Endothelial cell of umbilical vein (primary cell): Measurements from ENCODE around the gene LENG9. TPM values are rescaled to one million over a fixed set of nuclear protein-coding genes. Genes with fewer than 3 reads are reported as not detected.

Source experiments
- BruUV-seq: library from RNA; stranded (reverse); fragments of 400-500 nt; replicated peaks from 2 replicates; lab custom pipeline; 2021; lab: Mats Ljungman, UMichigan
- CTCF ChIA-PET: fragments of 300-600, 350-600 bp; sonication (Branson Sonifier 250); formaldehyde crosslinking; loops from one replicate; lab custom pipeline; 2021; ENCODE audit warnings: antibody characterized with exemption, inconsistent platforms; lab: Charles Lee
- POLR2A ChIA-PET: fragments of 300-600, 350-600 bp; sonication (Branson Sonifier 250); formaldehyde crosslinking; loops from one replicate; lab custom pipeline; 2021; ENCODE audit warnings: antibody characterized with exemption, inconsistent platforms; lab: Charles Lee
- DNase-seq: peaks from one replicate; pipeline ENCODE4 v3.0.0-alpha.2; 2011; ENCODE audit warnings: low read depth, low spot score
- FAIRE-seq: peaks from 2 replicates; lab custom pipeline; 2011; peaks lifted over from hg19 to GRCh38; lab: Jason Lieb, UNC
- H2AFZ ChIP-seq: 2 replicates; pipeline ENCODE4 v1.6.0; 2012; ENCODE audit warnings: low read depth, low read length, control low read depth, inconsistent platforms
- H3K27ac ChIP-seq: 2 replicates; pipeline ENCODE4 v1.5.1; 2011; ENCODE audit warnings: low read depth, mild to moderate bottlenecking, control low read depth, low read length, moderate library complexity; ENCODE audit not compliant: insufficient read depth
- H3K27me3 ChIP-seq, 2 experiments: 2 replicates each; pipeline versions ENCODE4 v1.6.0 to v1.6.1; 2011; ENCODE audit warnings: low read length in 2 of 2, mixed read lengths in 1 of 2; ENCODE audit not compliant: control insufficient read depth in 2 of 2, insufficient read depth in 2 of 2
- H3K36me3 ChIP-seq, 2 experiments: 2 replicates in 1 of 2; 3 replicates in 1 of 2; pipeline ENCODE4 v1.5.1; 2011; ENCODE audit warnings: low read length in 2 of 2, mild to moderate bottlenecking in 1 of 2, moderate library complexity in 1 of 2; ENCODE audit not compliant: control insufficient read depth in 2 of 2, insufficient read depth in 2 of 2; ENCODE audit errors: extremely low read depth in 1 of 2
- H3K4me1 ChIP-seq: 3 replicates; pipeline ENCODE4 v1.5.1; 2011; ENCODE audit warnings: mild to moderate bottlenecking, low read length; ENCODE audit not compliant: control insufficient read depth, insufficient read depth; ENCODE audit errors: extremely low read depth
- H3K4me2 ChIP-seq: 2 replicates; pipeline ENCODE4 v1.6.1; 2011; ENCODE audit warnings: low read length, control low read depth, mixed read lengths; ENCODE audit not compliant: insufficient read depth
- H3K4me3 ChIP-seq, 3 experiments: fragments of 200-600 bp in 1 of 3; sonication (generic), shearing (Covaris generic) in 1 of 3; replicated peaks in 1 of 3; 2 replicates each; pipeline ENCODE4 v1.5.1; 2011 to 2016; ENCODE audit warnings: control low read depth in 3 of 3, low read length in 3 of 3, mild to moderate bottlenecking in 2 of 3, inconsistent platforms in 1 of 3, low read depth in 1 of 3, moderate library complexity in 1 of 3; ENCODE audit not compliant: insufficient read depth in 1 of 3
- H3K79me2 ChIP-seq: 2 replicates; pipeline ENCODE4 v1.6.0; 2012; ENCODE audit warnings: low read length, inconsistent platforms; ENCODE audit not compliant: control insufficient read depth, insufficient read depth
- H3K9ac ChIP-seq: replicated peaks from 2 replicates; pipeline ENCODE3; 2011; ENCODE audit warnings: low read length, control low read depth; ENCODE audit not compliant: insufficient read depth; ENCODE audit errors: extremely low read depth
- H3K9me1 ChIP-seq: replicated peaks from 3 replicates; pipeline ENCODE4 v1.6.0; 2011; ENCODE audit warnings: mild to moderate bottlenecking, low read length; ENCODE audit not compliant: control insufficient read depth, insufficient read depth; ENCODE audit errors: extremely low read depth
- H3K9me3 ChIP-seq: replicated peaks from 2 replicates; pipeline ENCODE4 v1.5.1; 2012; ENCODE audit warnings: low read length, inconsistent platforms; ENCODE audit not compliant: control insufficient read depth, insufficient read depth
- H4K20me1 ChIP-seq: replicated peaks from 2 replicates; pipeline ENCODE3; 2011; ENCODE audit warnings: mild to moderate bottlenecking, low read length; ENCODE audit not compliant: control insufficient read depth, insufficient read depth; ENCODE audit errors: extremely low read depth
- FOS ChIP-seq: IDR thresholded peaks from 2 replicates; pipeline ENCODE4 v1.6.1; 2011; ENCODE audit warnings: mild to moderate bottlenecking, low read length, moderate library complexity, borderline replicate concordance; ENCODE audit not compliant: insufficient read depth
- GATA2 ChIP-seq: IDR thresholded peaks from 2 replicates; pipeline ENCODE4 v1.7.0; 2011; ENCODE audit warnings: low read depth, mild to moderate bottlenecking, moderate library complexity, mixed read lengths, low read length; ENCODE audit not compliant: insufficient read length, insufficient read depth
- JUN ChIP-seq: IDR thresholded peaks from 2 replicates; pipeline ENCODE4 v1.6.1; 2011; ENCODE audit warnings: borderline replicate concordance, low read depth; ENCODE audit not compliant: insufficient read length, insufficient read depth
- MAX ChIP-seq: IDR thresholded peaks from 2 replicates; pipeline ENCODE4 v1.6.1; 2011; ENCODE audit not compliant: insufficient read depth, insufficient read length
- MYC ChIP-seq: IDR thresholded peaks from one replicate; pipeline ENCODE4 v1.6.1; 2011; ENCODE audit warnings: mild to moderate bottlenecking, low read depth, low read length
- POLR2A ChIP-seq: IDR thresholded peaks from 2 replicates; pipeline ENCODE4 v1.6.1; 2012; ENCODE audit warnings: low read depth, mild to moderate bottlenecking, control low read depth, low read length
- POLR2AphosphoS5 ChIP-seq: IDR thresholded peaks from 2 replicates; pipeline ENCODE4 v1.6.1; 2012; ENCODE audit warnings: low read depth, mild to moderate bottlenecking, control low read depth, low read length, moderate library complexity; ENCODE audit not compliant: insufficient read depth
- dilution Hi-C: fragments of 300-500 bp; cut with MboI; formaldehyde crosslinking; loops from one replicate; pipeline ENCODE4 v1.15.0; 2019; ENCODE audit warnings: low sequenced_read_pairs; ENCODE audit not compliant: extremely low pct_ligation_motif_present
- intact Hi-C: fragments of 100-400 bp; cut with micrococcal nuclease; formaldehyde crosslinking; loops from one replicate; pipeline ENCODE4 v1.10.0; 2022
- polyA plus RNA-seq, 4 experiments: library from polyadenylated mRNA; depleted of rRNA in 3 of 4; stranded (reverse) in 3 of 4; unstranded in 1 of 4; fragments of >200 nt; gene quantifications; 2 replicates each; pipeline versions ENCODE4 v1.2.1 to v1.2.3, GENCODE V29; 2011 to 2012; ENCODE audit warnings: missing spikeins in 1 of 4
- total RNA-seq: library from RNA; stranded (reverse); gene quantifications from 2 replicates; pipeline ENCODE4 v1.2.3, GENCODE V29; 2021
- TF ChIP-seq, protein P1 (sequence below), 2 donors: IDR thresholded peaks; 1 replicate in 1 of 2; 2 replicates in 1 of 2; pipeline ENCODE4 v1.5.1; 2011; ENCODE audit warnings: low read length in 2 of 2, mild to moderate bottlenecking in 2 of 2, moderate library complexity in 2 of 2, control low read depth in 1 of 2, inconsistent platforms in 1 of 2, low read depth in 1 of 2; ENCODE audit not compliant: insufficient read depth in 1 of 2; ENCODE audit errors: extremely low read depth in 1 of 2

LENG9 gene
- total and polyA plus RNA-seq, 2 donors (not counting 3 experiments of a cell fraction or from before 2014, with no cell fraction given), result 0.97 to 2.8 TPM

DNA sequence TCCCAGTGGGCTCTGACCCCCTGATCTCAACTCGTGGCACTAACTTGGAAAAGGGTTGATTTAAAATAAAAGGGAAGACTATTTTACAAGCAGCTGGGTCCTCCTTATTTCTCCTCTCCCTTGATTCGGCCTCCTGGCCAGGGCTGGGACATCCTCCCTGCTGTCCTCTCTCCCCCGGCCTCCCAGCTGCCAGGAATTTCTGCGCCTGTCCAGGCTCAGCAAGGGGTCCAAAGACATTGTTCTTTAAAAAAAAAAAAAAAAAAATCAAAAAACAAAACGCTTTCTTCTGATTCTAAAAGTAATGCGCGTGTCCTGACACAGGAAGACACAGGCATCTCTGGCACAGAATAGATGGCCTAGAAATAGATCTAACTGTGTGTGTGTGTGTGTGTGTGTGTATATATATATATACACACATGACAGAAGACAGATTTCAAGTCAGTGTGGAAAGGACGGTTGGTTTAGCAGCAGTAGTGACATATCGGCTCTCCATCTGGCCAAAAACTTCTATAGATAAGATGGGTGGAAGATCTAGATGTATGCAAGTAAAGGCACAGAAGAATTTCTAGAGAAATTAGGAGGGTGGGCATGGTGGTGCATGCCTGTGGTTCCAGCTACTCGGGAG lies 26.8 kb downstream of the LENG9 start:
- no peaks in the 10 kb centered on the region for H3K36me3 ChIP-seq
- H4K20me1 ChIP-seq, result no peaks in the 10 kb centered on the region
- ChIA-PET POLR2A (interaction anchor here (1.1 kb wide), 1 partner anchor 12 kb away, joined by 3 read pairs; the partner anchor contains the start of gene LENG8), CTCF (no interaction called here)
- TF ChIP-seq POLR2AphosphoS5 (no peak), JUN (no peak), FOS (no peak), GATA2 (no peak), MAX (no peak), MYC (no peak), POLR2A (no peak)
- TF ChIP-seq, protein P1, sequence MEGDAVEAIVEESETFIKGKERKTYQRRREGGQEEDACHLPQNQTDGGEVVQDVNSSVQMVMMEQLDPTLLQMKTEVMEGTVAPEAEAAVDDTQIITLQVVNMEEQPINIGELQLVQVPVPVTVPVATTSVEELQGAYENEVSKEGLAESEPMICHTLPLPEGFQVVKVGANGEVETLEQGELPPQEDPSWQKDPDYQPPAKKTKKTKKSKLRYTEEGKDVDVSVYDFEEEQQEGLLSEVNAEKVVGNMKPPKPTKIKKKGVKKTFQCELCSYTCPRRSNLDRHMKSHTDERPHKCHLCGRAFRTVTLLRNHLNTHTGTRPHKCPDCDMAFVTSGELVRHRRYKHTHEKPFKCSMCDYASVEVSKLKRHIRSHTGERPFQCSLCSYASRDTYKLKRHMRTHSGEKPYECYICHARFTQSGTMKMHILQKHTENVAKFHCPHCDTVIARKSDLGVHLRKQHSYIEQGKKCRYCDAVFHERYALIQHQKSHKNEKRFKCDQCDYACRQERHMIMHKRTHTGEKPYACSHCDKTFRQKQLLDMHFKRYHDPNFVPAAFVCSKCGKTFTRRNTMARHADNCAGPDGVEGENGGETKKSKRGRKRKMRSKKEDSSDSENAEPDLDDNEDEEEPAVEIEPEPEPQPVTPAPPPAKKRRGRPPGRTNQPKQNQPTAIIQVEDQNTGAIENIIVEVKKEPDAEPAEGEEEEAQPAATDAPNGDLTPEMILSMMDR (IDR thresholded peaks at IDR 0.05; ENCODE audit: extremely low read depth in 1 of 2, insufficient read depth in 1 of 2, low read depth in 1 of 2, low read length in 2 of 2), result no peak
- no peaks in the 10 kb centered on the region for H3K27me3 ChIP-seq
- dilution Hi-C loops, result no loop called here
- H3K4me2 ChIP-seq, result no peak overlapping the region
- H3K9me1 ChIP-seq, result no peaks in the 10 kb centered on the region
- DNase-seq (no peak), FAIRE-seq (no peak)
- H3K27ac ChIP-seq, result no peak overlapping the region
- H3K9ac ChIP-seq, result no peak overlapping the region
- no peaks in the 10 kb centered on the region for H3K4me1 ChIP-seq
- intact Hi-C loops, result no loop called here
- no peak overlapping the region for H2AFZ ChIP-seq
- H3K4me3 ChIP-seq, result no peak overlapping the region
- H3K9me3 ChIP-seq, result no peaks in the 10 kb centered on the region
- BruUV-seq, result no TSS peak
- no peaks in the 10 kb centered on the region for H3K79me2 ChIP-seq
